Measurements from ENCODE around the gene DCST1.

DNA sequence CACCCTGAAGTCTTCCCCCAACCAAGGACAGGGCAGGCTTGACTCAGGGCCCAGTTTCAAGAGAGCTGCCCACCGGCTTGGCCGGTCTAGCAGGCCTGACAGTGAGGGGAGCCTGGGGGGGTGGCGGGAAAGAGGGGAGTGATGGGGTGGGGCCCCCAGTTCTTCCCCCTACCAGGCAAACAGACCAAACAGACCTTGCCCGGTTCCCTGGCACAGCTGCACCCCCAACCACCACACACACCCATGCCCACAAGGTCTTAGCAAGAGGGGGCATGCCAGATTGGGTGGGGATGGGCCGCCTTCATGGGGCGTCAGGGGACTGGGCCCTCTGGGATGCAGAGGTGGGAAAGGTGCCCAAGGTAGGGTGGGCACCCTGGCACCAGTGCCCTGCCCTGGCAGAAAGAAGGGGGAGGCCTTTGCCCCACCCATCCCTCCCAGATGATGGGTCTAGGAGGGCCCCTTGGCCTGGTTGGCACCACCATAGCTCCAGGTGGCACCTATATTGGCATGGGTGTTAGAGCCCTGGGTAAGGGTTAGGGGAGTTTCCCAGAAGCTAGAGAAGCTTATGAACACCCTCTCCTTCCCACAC, 22.1 kb upstream of the DCST1 start:
- no peak for TF ChIP-seq POLR2A (IDR thresholded peaks at IDR 0.05; ENCODE audit: low read length)
- no peak for TF ChIP-seq GATA1 (IDR thresholded peaks at IDR 0.05; ENCODE audit: low read depth, low read length)

All from erythroblast (primary cell).